Measurements from ENCODE around the gene RUNDC1.
"Not testable (repeated sequence)": the region's sequence is repeated elsewhere in the genome, so short reads cannot be mapped to it uniquely, and the experiment has no call there.

The RUNDC1 gene

DNA sequence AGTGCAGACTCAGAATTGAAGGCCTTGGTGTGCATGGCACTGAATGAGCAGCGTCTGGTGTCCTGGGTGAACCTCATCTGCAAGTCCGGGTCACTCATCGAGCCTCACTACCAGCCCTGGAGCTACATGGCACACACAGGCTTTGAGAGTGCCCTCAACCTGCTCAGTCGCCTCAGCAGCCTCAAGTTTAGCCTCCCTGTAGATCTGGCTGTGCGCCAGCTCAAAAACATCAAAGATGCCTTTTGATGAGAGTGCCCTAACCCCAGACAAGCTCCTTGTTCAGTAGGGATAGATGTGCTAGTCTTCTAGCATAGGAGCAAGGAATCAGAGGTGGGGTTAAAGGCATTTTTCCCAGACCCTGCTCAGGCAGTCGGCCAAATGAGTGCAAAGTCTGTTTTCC is 11.1 kb downstream of the RUNDC1 start:
- DNase-seq (ENCODE audit: low read depth) = no peak

- DNase-seq (ENCODE audit: low read depth) = no peak
These were observed 12.5 kb downstream of the RUNDC1 start for GRCh38 chr17:42992872-42993271.

- not testable (repeated sequence) for DNase-seq (ENCODE audit: low read depth)
These were observed 13.5 kb downstream of the RUNDC1 start for GRCh38 chr17:42993913-42994312.

DNA sequence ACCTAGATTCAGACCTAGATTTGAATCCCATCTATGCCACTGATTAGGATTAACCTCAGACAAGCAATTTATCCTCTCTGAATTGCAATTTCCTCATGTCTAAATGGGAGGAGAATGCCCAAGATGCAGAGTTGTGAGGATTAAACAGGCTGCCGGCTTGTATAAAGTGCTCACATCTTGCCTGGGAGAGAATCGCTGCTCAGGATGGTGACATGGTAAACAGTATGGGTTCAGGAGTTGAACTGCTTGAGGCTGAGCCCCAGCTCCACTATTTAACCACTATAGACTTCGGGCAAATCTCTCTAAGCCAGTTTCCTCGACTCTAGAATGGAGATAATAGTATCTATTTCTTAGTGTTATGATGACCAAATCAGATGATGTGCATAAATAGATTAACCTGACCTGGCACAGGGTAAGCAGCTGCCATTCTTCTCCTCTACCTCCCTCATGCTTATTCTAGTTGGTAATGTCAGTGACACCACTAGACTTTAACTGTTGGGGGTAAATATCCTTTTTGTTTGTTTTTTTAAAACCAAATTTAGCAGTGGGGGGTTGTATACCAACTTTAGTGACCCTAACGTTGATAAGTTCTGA is 17.1 kb downstream of the RUNDC1 start:
- DNase-seq (ENCODE audit: low read depth) = no peak

- peak; percentile 97 for DNase-seq (ENCODE audit: low read depth)
These were observed 17.9 kb downstream of the RUNDC1 start, which contains the start of gene RPL27 for GRCh38 chr17:42997984-42998938. RPL27 (plus strand) TSS chr17:42998419; CDS start chr17:42998751, 332 bp downstream.

- no peak for DNase-seq (ENCODE audit: low read depth)
These were observed 18.7 kb downstream of the RUNDC1 start for GRCh38 chr17:42999003-42999525.

- DNase-seq (ENCODE audit: low read depth) = not testable (repeated sequence)
These were observed 20.5 kb downstream of the RUNDC1 start for GRCh38 chr17:43000894-43001293.

DNA sequence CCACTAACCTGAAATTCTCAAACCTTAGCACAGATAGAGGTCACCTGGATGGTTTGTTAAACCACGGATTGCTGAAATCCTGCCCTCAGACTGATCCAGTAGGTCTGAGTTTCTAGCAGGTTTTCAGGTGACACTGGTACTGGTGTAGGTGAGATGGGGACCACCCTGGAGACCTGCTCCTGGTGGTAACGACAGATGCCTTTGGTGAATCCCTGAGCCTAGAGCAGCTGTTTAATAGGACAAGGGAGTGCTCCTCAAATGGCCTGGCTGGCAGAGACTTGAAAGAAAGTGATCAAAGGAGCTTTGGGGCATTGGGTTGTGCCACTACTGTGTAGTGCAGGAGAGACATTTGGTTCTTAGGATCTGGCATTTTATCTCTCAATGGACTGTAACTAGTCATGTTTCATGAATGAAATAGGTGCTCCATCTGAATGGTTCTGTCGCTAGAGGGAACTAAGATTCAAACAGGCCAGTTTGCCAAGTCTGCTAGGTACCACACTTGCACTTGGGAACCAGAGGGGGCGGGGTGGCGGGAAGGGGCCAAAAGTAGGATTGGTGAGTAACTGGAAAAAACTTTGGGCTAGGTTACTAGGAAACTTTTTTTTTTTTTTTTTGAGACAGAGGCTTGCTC is 23.3 kb downstream of the RUNDC1 start:
- no peak for DNase-seq (ENCODE audit: low read depth)

GRCh38 chr17:43006639-43007551 is 26.5 kb downstream of the RUNDC1 start, which contains the start of gene IFI35:
IFI35 (plus strand) TSS chr17:43006784; CDS start chr17:43006948, 164 bp downstream.
- DNase-seq (ENCODE audit: low read depth) = peak; percentile 66

DNA sequence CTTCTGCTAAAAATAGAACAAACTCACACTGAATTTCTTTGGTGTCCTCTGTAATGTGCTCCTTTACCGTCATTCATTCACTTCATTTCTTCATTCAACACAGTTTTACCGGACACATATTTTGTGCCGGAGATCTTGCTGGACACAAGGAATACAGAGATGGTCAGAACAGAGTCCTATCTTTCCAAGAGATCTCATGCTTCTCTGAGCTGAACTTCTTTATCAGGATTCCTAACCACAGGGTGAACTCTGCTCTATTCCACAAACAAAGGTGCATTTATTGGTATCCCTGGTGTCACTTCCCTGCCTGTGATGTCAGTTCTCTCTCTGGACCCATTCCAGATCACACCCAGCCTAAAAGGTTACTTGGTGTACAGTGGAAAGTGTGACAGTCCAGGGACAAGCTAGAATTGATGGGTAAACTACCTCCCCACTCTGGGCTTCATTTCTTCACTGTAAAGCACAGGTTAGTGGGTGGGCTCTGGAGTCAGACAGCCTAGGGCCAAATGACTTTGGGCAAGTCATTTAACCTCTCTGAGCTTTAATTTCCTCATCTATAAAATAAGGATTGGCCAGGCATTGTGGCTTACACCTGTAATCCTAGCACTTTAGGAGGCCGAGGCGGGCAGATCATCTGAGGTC is 30.4 kb downstream of the RUNDC1 start:
- DNase-seq (ENCODE audit: low read depth) = no peak

DNA sequence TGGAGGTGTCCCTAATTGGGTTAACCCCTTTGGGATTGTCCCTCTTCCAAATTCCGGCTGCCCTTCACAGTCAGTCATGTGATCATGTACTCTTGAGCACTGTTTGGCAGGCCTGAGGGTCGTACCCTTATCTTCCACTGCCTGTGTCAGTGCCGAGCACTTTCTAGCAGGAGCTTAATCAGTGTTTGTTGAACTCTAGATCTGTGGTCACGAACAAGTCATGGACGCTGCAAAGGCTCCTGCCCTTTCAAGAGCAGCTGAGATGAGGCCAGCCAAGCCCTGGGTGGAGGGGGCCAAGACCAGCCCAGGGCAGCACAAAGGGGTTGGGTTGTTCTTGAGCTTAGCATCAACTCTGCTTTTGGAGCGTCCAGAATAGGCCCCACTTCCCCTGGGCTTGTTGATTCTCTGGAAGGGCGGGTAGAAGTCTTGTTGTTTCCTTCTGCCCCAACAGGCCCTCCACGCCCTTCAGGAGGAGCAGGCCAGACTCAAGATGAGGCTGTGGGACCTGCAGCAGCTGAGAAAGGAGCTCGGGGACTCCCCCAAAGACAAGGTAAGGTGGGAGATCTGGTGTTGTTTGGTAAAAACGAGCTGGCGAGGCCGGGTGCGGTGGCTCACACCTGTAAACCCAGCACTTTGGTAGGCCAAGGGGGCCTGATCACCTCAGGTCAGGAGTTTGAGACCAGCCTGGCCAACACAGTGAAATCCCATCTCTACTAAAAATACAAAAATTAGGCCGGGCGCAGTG is 31.5 kb downstream of the RUNDC1 start:
- DNase-seq (ENCODE audit: low read depth) = no peak

DNA sequence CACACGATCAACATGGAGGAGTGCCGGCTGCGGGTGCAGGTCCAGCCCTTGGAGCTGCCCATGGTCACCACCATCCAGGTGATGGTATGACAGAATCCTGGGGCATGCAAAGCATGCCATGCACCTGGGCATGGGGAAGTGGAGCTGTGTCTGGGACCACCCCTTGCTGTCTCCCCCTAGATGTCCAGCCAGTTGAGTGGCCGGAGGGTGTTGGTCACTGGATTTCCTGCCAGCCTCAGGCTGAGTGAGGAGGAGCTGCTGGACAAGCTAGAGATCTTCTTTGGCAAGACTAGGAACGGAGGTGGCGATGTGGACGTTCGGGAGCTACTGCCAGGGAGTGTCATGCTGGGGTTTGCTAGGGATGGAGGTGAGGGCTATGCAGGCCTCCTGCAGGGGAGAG is 32.9 kb downstream of the RUNDC1 start:
- no peak for DNase-seq (ENCODE audit: low read depth)

GRCh38 chr17:43014020-43014648 is 33.8 kb downstream of the RUNDC1 start:
- no peak for DNase-seq (ENCODE audit: low read depth)

DNA sequence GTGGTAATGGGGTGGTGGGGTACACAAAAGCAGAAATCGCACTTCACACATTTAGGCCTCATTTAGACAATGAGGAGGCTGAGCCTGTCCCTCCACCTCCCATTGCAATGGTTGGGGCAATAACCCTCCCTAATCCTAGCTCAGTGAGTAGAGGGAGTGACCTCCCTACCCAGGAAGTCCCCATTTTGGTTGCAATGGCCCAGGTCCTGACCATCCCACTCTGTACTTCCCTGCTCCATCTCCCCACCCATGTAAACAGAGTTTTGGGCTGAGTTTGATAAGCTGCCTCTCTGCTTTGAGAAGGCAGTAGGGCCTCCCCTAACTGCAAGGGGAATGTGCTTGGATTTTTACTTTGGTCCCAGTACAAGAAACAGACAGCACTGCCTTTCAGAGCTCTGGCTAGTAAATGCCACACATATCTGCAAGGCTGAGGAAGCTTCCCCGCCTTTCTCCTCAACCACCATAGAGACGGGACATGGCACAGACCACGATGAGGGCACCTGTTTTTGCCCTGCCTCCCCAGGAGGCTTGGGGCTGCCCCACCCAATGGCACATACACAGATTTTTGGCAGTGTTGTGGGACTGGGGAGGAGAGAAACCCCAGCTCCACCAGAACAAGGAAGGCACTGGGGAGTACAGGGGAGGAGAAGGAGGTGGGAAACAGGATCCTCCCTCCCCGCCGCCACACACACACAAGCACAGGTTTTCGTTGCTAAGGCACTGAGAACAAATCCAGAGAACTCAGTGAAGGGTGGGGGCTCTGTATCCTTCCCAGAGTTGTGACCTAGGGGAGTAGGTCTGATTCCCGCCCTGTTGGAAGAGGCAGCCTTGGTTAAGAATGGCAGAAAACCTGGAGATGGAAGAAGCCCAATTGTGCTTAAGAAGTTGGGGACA is 34.5 kb downstream of the RUNDC1 start:
- DNase-seq (ENCODE audit: low read depth) = no peak

- no peak for DNase-seq (ENCODE audit: low read depth)
These were observed 35.2 kb downstream of the RUNDC1 start for GRCh38 chr17:43015579-43015978.

GRCh38 chr17:43016216-43016615 is 35.9 kb downstream of the RUNDC1 start:
- DNase-seq (ENCODE audit: low read depth) = no peak

DNA sequence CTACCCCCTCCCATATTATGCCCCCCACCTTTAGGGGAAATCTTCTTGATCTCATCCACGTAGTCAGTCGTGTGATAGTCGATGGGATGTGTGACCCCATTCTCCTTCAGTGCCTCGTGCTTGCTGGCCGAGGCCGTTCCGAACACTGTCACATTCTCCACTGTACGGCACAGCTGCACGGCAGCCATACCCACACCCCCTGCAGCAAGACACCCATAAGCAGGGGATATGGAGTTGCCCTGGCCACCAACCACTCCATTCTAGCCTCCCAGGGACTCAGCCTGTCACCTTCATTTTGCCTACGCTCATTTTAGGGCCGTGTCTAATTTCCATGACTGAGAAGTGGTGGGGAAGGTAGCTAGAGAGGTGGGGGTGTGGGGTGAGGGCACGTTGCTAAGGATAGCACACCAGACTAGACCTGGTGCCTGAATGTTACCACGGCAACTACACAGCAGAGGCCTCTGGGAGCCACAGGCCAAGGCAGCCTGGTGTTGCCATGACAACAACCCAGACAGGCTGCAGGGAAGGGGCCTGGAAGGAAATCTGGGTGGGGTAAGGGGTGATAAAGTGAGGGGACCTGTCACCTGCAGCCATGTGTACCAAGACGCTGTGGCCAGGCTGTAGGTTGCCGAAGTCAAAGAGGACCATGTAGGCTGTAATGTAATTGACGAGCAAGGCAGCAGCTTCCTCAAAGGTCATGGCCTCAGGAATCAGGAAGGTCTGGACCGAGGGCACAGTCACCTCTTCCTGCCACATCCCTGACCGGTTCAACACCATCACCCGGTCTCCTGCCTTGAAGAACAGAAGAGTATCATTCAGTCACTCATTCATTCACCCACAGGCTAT is 37.9 kb downstream of the RUNDC1 start:
- DNase-seq (ENCODE audit: low read depth) = peak; percentile 51

DNA sequence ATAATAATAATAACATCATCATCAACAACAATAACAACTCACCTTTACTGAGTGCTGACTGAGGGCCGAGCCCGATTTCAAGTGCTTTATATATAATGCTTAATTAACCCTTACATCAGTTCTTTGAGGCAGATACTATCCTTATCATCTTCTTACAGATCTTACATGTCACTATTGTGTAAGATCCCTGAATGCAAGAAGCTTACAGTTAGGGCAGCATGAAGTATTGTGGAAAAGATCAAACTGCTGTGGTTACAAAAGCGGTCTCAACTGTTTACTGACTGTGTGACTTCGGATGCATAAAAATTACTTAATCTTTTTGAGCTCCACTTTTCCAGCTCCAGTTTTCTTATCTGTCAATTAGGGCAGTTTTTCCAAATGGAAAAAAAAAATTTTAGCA is 38.6 kb downstream of the RUNDC1 start:
- DNase-seq (ENCODE audit: low read depth) = no peak

Data from T-helper 22 cell (primary cell).